ENCODE data around the gene EP300. TPM values are rescaled to one million over a fixed set of nuclear protein-coding genes. Genes with fewer than 3 reads are reported as not detected.
"Not testable (repeated sequence)": the region's sequence is repeated elsewhere in the genome, so short reads cannot be mapped to it uniquely, and the experiment has no call there.

The EP300 gene
- total and polyA plus RNA-seq, 10 donors = 3.9 to 196 (median 113) TPM

DNA sequence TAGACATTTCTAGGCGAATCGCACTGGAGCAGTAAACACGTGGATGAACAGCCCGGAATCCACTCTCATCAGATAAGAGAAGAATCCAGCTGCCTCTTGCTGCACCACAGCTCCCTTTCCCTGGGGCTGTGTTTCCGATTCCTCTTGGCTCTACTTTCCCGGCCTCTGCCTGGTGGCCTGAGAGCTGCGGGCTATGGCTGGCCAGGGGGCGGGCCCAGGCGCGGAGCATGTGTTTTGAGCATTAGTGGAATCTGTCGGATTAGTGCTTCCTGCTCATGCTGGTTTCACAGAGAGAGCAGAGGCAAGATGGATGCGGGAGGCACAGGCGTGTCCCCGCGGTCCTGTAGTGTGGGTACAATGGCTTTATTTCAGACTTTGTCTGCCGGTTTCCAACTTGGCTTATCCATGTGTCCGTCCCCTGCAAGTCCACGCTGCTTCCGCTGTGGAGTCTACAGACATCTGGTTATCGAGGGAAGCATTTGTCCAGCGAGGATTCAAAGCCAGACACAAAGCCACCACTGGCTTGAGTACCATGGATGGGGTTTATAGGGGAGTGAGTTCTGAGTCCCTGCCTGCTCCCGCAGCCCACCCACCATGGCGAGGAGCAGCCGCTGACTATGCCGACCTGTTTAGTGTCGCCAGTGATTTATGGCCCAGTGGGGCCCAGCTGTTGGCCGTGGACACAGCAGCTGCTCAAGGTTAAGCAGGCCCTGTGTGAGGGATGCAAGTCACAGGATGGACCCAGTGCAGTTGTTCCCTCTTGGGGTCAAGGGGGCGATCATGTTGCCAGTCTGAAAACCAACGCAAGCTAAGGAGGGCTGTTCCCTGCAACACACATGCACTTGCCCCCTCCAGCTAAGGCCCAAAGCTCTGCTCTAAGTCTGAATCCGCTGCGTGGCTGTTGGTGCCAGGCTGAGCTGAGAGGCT, 43.3 kb upstream of the EP300 start:
- Histone ChIP-seq H3K27ac (peak overlapping the region; percentile 29 to 67 (median 50)), H3K4me3 (peak overlapping the region in 3 of 8 donors; percentile 18 to 50 (median 27)), H3K4me1 (peaks cover 0 to 38% (median 12%) of the 10 kb centered on the region in 6 donors), H3K9me3 (no peaks in the 10 kb centered on the region), H3K27me3 (replicated peaks in 1 of 7) (no peaks in the 10 kb centered on the region), H3K36me3 (no peaks in the 10 kb centered on the region)
- intact Hi-C loops (cut with DNase I; ENCODE audit: low total_unique reads) = no loop called here
- WGBS, 5 donors = 54 to 68% (median 61%) methylated on average over 25 to 31 of the region's 31 CpGs
- no peak for TF ChIP-seq POLR2A (IDR thresholded peaks at IDR 0.05)
- TF ChIP-seq, protein P1, sequence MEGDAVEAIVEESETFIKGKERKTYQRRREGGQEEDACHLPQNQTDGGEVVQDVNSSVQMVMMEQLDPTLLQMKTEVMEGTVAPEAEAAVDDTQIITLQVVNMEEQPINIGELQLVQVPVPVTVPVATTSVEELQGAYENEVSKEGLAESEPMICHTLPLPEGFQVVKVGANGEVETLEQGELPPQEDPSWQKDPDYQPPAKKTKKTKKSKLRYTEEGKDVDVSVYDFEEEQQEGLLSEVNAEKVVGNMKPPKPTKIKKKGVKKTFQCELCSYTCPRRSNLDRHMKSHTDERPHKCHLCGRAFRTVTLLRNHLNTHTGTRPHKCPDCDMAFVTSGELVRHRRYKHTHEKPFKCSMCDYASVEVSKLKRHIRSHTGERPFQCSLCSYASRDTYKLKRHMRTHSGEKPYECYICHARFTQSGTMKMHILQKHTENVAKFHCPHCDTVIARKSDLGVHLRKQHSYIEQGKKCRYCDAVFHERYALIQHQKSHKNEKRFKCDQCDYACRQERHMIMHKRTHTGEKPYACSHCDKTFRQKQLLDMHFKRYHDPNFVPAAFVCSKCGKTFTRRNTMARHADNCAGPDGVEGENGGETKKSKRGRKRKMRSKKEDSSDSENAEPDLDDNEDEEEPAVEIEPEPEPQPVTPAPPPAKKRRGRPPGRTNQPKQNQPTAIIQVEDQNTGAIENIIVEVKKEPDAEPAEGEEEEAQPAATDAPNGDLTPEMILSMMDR (IDR thresholded peaks at IDR 0.05 in 8 of 11, conservative IDR thresholded peaks at IDR 0.05 in 3 of 11) = no peak
- peak; percentile 42 to 68 (median 68) for TF ChIP-seq POLR2AphosphoS5 (IDR thresholded peaks at IDR 0.05)
- DNase-seq = peak; percentile 76

DNA sequence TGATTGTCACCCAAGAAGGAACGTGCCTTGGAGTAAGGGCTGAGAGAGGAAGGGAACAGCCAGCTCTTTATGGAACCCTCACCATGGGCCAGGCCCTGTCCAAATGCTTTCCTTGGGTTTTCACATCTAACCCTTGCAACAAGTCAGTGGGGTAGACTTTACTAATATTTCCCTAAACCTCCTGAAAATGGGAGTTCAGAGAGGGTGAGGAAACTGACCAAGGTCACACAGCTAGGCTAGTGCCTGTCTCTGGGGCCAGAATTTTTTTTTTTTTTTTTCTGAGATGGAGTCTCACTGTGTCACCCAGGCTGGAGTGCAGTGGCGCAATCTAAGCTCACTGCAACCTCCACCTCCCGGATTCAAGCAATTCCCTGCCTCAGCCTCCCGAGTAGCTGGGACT, 42.6 kb upstream of the EP300 start:
- H3K4me3 ChIP-seq; intact Hi-C loops (cut with DNase I; ENCODE audit: low total_unique reads): not testable (repeated sequence)
- H3K27ac ChIP-seq = peak overlapping the region in 1 of 8 donors; percentile 50

DNA sequence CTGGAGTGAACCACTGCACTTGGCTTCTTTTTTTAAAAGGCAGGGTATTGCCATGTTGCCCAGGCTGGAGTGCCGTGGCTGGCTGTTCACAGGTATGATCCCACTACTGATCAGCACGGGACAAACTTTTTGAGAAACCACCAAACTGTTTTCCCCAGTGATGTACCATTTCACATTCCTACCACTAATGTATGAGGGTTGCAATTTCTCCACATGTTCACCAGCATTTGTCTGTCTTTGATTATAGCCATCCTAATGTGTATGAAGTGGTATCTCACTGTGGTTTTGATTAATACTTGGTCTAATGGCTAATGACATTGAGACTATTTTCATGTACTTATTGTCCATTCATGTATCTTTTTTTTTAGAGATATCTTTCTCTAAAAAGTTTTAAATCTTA, 41.5 kb upstream of the EP300 start:
- Histone ChIP-seq H3K36me3 (no peaks in the 10 kb centered on the region), H3K27ac (no peak overlapping the region), H3K9me3 (no peaks in the 10 kb centered on the region), H3K4me1 (peaks cover 0 to 34% (median 12%) of the 10 kb centered on the region in 6 donors), H3K27me3 (replicated peaks in 1 of 7) (no peaks in the 10 kb centered on the region), H3K4me3 (no peak overlapping the region)
- no peak for TF ChIP-seq POLR2AphosphoS5 (IDR thresholded peaks at IDR 0.05)
- TF ChIP-seq, protein P1 (IDR thresholded peaks at IDR 0.05 in 8 of 11, conservative IDR thresholded peaks at IDR 0.05 in 3 of 11) = no peak
- TF ChIP-seq POLR2A (IDR thresholded peaks at IDR 0.05) = no peak
- intact Hi-C loops (cut with DNase I; ENCODE audit: low total_unique reads) = no loop called here
- WGBS, 5 donors = 88 to 95% (median 94%) methylated on average over 2 of the region's 2 CpGs
- no peak for DNase-seq

More for the DNA sequence above, 42.6 kb upstream of the EP300 start:
- peaks cover 0 to 38% (median 12%) of the 10 kb centered on the region in 6 donors for H3K4me1 ChIP-seq
- H3K36me3 ChIP-seq; H3K27me3 ChIP-seq (replicated peaks in 1 of 7); H3K9me3 ChIP-seq; DNase-seq: not testable (repeated sequence)
- WGBS, 5 donors = 73 to 92% (median 90%) methylated on average over 4 of the region's 4 CpGs

DNA sequence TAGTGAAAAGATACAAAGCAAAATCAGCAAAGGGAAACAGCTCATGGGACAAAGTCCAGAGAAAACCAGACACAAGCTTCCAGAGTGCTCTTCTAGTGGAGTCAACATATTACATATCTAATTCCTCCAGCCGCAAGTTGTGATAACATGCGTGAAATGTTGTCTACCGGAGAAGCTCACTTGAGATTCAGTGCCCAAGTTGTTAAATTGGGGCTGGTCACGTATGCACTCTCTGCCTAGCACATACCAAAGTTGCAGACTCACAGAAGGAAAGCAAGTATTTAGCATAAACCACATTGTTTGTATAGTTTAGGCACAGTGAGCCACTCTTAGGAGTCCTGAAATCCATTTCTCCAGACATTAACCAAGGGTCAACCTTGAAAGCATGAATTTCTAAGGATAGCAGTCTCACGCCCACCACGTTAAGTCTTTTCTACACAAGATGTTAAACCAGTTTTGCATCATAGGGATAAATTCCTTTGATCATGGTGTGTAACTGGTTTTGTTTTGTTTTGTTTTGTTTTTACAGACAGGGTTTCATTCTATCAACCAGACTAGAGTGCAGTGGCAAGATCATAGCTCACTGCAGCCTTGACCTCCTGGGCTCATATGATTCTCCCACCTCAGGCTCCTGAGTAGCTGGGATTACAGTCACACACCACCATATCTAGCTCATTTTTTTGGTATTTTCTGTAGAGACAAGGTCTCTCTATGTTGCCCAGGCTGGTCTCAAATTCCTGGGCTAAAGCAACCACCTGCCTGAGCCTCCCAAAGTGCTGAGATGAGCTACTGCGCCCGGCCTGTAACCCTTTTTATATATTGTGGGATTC, 39.5 kb upstream of the EP300 start:
- no peak for DNase-seq
- WGBS, 5 donors = 90 to 94% (median 90%) methylated on average over 8 of the region's 8 CpGs
- intact Hi-C loops (cut with DNase I; ENCODE audit: low total_unique reads) = no loop called here
- Histone ChIP-seq H3K36me3 (no peaks in the 10 kb centered on the region), H3K4me1 (peaks cover 0 to 18% (median 10%) of the 10 kb centered on the region in 6 donors), H3K27me3 (replicated peaks in 1 of 7) (no peaks in the 10 kb centered on the region), H3K4me3 (no peak overlapping the region), H3K9me3 (no peaks in the 10 kb centered on the region), H3K27ac (no peak overlapping the region)
- no peak for TF ChIP-seq POLR2A (IDR thresholded peaks at IDR 0.05)
- TF ChIP-seq POLR2AphosphoS5 (IDR thresholded peaks at IDR 0.05) = no peak
- TF ChIP-seq, protein P1 (IDR thresholded peaks at IDR 0.05 in 8 of 11, conservative IDR thresholded peaks at IDR 0.05 in 3 of 11) = no peak

Measured in spleen (tissue), 11 donors.